CD1c-positive myeloid dendritic cell (primary cell): Measurements from ENCODE around the gene TBC1D9.
"Not testable (repeated sequence)": the region's sequence is repeated elsewhere in the genome, so short reads cannot be mapped to it uniquely, and the experiment has no call there.

Source experiments
- DNase-seq: peaks from one replicate; pipeline ENCODE4 v3.0.0-alpha.2; 2016; ENCODE audit errors: extremely low spot score

Gene TBC1D9

DNA sequence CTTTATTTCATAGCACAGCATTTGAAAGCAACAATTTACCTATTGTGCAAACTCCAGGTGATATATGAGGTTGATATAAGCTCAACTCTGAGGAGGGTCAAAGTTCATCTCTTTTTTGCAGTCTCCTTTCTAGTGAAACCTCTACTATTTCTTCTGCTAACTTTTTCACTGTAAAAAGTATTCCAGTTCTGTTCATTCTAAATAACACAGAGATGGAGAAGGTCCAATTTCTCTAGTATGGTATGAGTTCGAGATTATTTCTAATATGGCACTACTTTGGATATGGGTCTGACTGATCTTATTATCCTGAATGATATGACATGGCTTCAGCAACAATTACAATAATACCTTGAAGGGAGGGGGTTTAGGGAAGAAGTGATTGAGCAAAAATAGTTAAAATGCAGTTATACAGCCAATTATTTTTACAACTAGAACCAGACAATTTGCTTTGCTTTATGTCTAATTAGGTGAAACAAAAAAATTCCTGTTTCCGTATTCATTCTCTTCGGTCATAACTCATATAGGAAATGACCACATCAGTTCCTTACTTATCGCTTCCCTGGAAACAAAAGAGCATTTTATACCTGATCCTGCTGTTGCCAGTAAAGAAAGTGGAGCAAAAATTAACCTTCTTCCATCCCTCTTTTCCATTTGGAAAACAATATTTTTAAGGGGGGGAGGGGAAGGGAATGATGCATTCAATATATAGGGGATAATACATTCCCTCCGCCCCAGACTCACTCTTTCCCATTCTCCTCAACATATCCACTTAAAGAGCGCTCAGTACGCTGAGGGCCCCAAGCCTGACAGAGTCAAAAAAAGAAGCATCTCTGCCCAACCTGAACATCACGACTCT lies 1.0 kb downstream of the TBC1D9 start:
- DNase-seq: peak; percentile 16

DNA sequence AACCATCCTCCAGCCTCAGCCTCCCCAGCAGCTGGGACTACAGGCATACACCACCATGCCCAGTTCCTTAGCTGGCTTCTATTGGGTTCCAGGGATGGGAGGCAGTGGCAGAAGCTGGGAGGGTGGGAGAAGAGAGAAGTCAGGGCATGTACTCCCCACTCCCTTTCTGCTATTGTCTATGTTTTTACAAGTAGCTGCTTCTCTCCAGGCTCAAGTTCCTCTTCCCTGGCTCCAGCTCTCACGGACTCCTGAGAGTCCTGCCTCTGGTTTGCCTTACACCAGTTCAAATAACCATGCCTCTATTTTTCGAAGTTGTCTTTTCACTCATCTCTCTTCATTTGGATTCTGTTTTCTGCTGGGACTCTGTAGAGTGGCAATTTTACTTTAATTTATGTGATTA lies 2.9 kb downstream of the TBC1D9 start:
- peak; percentile 28 for DNase-seq

DNA sequence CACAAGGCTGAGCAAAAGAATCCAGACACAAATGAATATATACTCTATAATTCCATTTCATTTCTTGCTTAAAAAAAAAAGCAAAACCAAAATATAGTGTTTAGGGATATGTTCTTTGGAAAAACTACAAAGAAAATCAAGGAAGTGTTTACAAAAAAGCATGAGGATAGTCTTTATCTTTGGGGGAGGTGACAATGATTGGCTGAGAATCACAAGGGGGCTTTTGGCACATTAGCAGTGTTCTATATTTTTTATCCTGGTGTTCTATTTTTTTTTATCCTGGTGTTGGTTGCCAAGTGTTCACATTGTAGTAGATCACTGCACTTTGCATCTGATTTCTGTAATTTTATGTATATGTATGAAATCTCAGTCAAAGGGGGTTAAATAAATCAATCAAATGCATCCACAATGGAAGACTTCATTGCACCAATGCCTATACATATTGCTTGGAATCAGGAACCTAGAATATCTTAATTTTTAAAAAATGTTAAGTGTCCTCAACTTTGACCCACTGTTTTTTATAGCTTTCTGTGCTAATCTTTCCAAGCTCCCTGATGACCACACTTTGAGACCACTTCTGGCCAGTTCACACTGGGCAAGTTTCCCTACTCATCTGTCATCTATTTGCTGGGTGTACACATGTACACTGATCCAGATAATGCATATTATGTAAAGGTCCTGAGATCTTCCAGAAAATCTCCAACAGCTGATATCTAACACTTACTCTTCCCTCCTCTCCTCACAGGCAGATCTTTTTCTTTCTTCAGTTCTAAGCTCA lies 3.7 kb downstream of the TBC1D9 start:
- DNase-seq: no peak

DNA sequence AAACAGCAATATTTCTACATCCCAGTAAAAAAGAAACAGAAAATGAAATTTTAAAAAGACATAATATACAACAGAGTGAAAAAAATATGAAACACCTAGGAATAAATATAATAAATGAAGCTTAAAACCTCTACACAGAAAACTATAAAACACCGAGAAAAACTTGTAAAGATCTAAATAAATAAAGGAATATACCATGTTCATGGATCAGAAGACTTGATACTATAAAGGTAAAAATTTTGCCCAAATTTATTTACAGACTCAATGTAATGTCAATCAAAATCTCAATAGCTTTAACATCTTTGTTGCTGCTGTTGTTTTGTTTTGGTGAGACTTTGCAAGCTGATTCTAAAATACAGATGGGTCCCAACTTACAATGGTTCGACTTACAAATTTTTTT lies 5.7 kb downstream of the TBC1D9 start:
- DNase-seq: no peak

DNA sequence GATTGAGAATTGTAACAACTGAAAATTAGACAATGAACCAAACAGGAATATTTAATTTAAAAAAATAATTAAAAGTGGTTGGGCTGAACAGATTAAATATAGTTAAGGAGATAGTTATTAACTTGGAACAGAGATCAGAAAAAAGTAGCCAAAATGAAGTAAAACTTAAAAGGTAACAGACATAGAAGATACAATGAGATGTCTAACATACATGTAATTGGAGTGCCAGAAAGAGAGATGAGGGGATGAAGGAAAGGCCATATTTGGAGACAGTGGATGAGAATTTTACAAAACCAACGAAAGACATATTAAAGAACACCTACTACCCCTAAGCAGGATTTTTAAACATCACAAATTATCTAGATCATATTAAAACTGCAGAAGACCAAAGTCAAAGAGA lies 8.0 kb downstream of the TBC1D9 start:
- DNase-seq: no peak

DNA sequence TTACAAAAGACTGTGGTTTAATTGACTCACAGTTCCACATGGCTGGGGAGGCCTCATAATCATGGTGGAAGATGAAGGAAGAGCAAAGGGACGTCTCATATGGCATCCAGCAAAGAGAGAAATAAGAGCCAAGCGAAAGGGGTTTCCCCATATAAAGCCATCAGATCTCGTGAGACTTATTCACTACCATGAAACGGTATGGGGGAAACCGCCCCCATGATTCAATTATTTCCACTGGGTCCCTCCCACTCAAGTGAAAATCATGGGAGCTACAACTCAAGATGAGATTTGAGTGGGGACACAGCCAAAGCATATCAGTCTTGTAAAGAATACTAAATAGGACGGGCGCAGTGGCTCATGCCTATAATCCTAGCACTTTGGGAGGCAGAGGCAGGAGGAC lies 9.6 kb downstream of the TBC1D9 start:
- not testable (repeated sequence) for DNase-seq

DNA sequence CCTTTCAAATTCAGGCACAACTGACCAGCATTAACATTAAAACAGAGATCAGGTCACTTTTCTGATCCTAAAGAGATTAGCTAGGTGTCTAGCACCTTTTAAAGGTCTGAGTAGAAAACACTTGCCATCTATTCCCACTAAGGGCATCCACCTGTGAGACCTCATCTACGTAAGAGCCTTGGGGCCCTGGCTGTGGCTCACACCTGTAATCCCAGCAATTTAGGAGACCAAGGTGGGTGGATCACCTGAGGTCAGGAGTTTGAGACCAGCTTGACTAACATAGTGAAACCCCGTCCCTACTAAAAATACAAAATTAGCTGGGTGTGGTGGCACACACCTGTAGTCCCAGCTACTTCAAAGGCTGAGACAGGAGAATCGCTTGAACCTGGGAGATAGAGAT lies 11.8 kb downstream of the TBC1D9 start:
- DNase-seq: no peak

DNA sequence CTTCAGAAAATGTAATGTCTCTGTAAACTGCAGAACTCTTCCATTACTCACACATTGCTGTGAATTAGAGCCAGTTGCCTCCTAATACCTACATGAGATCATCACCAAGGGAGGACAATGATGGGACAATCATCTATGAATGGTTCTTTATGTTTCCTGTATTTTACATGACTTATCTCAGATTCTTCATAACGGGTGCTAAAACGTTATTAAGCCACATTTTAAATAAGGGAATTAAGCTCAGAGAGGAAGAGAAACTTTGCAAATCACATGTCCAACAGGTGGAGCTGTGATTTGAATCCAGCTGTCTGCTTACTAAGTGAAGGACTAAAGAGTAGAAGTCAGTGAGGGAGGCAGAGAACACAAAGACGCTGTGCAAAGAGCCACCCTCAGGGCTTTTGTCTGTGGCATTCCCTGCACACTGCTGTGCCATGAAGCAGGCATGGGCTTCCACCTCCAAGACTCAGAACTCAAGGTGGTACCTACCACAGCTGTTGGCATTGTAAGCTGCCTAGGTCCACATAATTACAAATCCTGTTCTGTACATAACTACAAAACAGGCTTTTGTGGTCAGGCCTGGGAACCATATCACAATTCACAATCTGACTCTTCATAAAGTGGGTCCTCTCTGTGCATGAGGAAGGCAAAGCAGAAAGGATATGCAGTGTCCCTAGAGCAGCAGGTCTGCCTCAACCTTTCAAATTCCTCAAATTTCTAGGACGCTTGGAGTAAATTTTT lies 12.8 kb downstream of the TBC1D9 start:
- DNase-seq: peak; percentile 58

DNA sequence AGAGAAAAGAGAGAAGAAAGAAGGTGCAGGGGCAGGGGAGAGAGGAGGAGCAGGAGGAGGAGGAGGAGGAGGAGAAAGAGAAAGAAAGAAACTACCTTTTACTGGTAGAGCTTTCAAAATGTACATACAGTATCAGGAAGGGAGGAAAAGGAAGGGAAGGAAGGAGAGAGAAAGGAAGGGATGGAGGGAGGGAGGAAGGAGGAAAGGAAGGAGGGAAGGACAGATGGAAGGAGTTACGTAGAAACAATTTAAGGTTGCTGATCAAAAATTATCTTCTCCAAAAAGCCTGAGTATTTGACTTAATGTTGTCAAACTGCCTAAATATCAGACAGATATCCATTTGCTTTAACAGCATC lies 13.4 kb downstream of the TBC1D9 start:
- no peak for DNase-seq

DNA sequence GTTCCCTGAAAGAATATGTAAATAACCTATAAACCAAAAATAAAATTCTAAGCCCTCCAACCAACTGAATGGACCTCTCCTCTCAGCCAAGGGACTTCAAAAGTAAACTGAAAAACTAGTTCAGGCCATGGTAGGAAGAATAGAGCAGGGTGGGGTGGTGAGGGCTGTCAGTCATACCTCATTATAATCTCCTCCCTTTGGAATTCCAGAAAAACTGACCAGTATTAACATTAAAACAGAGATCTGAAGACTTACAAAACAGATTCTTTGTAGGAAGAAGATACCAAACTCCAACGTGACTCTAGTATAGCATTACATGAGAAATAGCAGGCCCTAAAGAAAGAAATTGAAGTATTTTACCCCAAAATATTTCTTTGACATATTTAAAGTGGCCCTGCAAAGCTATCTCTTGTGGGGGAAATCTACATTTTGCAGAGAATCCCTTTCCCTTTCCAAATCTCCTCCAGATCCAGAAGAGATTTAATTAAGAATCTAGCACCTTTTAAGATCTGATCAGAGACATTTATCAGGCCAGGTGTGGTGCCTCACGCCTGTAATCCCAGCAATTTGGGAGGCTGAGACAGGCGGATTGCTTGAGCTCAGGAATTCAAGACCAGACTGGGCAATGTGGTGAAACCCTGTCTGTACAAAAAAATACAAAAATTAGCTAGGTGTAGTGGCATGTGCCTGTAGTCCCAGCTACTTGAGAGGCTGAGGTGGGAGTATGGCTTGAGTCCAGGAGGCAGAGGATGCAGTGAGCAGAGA lies 15.1 kb downstream of the TBC1D9 start:
- no peak for DNase-seq

DNA sequence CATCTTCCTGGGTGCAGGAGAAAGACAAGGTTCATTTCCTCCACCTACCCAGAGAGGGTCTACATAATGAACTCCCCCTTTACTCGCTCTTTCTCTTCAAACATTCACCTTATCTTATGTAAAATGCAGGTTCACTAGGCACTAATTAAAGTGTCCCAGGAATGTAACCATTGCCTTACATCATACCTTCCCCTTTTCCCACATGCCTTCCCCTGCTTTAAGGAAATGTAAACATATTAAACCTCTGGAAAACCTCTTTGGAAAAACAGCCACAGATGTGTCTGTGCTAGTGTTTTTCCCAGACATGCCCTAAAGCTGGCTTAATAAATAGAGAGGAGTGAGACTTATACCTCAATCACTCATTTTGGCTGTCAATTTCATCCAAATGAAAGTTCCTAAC lies 15.8 kb downstream of the TBC1D9 start:
- DNase-seq: no peak

DNA sequence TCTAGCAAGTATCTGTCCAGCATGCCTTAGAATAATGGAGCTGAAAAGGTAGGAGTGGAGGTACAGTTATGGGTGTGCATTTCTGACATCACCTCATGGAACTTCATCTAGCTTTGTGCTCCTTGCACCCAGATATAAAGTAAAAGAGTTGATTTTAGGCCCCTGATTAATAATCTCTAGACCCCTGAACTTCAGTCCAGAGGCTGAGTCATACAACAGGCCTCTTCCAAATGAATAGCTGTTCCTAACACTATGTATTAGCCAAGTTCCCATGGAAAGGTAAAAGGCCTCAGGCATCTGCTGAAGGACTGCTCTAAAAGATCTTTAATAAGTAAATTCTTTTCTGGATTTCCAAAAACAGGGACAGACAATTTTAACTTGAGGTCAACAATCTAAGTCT lies 16.2 kb downstream of the TBC1D9 start:
- DNase-seq: no peak

DNA sequence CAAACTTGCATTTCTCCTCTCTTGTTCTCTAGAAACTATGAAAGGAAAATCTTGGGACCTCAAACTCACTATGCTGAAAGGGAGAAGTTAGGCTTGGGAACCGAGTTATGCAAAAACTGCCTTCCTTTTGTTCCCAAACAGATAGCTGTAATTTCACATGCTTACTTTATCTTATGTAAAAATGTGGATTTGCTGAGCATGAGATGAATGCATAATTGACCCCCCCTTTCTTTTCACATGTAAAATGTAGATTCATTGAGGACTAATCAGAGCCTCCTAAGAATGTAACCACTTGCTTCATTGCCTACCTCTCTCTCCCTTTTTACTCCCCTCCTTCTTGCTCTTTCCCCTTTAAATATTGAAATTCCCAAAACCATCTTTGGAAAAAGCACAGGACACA lies 18.0 kb downstream of the TBC1D9 start:
- no peak for DNase-seq

DNA sequence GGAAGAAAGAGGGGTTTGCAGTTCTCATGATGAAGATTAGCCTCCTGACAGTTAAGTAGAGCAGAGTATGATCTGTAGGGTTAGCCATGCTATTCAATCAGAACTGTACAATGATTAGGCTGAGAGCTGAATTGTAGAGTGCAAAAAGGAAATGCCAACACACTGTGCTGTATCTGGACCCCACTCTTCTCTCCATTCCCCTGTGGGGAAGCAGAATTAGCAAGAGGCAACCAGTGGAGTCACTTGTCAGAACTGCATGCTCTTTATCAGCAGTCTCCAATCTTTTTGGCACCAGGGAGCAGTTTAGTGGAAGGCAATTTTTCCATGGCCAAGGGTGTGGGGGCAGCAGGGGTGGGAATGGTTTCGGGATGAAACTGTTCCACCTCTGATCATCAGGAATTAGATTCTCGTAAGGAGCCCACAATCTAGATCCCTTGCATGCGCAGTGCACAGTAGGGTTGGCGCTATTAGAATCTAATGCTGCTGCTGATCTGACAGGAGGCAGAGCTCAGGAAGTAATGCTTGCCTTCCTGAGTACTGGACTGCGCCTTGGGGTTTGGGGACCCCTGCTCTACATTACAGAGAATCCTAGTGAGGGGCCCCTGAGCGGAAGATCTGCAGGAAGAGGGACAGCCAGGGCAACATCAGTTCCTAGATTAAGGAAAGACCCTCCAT lies 19.4 kb downstream of the TBC1D9 start:
- no peak for DNase-seq

DNA sequence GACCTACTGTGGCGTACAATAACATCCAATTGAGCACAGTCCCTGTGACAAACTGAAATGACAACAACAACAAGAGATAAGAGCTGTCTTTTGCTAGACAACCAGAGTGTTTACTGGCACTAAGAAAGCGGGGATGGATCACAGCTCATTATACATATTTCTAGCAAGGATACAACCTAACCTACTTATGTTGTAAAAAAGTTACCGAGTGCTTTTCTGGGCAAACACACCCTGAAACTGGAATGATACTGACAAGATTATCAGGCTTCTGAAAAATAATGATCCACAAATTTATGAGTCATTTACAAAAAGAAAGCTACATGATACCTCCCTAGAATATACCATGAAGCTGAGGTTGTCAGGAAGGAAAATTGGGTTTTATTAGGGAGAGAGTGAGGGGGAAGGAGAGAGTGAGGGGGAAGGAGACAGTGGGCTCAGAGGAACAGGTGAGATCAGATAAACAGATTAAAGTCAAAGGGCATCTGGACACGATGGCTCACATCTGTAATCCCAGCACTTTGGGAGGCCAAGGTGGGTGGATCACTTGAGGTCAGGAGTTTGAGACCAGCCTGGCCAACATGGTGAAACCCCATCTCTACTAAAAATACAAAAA lies 20.3 kb downstream of the TBC1D9 start:
- no peak for DNase-seq

DNA sequence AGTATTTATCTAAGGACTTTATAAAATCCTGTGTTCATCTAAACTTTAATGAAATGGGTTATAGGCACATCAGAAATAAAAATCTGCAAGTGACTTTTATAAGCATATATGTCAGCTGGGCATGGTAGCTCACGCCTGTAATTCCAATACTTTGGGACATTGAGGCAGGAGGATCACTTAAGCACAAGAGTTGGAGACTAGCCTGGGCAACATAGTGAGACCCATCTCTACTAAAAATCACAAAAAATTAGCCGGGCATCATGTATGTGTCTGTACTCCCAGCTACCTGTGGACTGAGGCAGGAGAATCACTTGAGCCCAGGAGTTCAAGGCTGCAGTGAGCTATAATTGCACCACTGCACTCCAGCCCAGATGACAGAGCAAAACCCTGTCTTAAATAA lies 20.9 kb downstream of the TBC1D9 start:
- DNase-seq: no peak

DNA sequence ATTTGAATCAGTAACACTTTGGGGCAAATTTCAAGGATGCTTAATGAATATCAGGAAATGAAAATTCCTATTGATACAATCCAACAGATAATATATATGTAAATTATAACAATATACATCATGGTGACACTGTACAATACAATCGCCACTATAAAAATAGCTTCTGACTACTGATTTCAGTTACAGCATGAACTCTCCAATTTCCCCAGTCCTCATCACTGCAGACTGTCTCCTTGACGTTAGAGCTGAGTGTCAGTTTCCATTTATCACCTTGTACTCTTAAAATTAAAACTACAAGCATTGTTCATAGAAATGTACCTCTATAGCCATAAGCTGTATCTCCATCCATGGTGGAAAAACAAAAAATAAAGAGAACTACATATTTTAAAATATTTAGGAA lies 23.4 kb downstream of the TBC1D9 start:
- no peak for DNase-seq

DNA sequence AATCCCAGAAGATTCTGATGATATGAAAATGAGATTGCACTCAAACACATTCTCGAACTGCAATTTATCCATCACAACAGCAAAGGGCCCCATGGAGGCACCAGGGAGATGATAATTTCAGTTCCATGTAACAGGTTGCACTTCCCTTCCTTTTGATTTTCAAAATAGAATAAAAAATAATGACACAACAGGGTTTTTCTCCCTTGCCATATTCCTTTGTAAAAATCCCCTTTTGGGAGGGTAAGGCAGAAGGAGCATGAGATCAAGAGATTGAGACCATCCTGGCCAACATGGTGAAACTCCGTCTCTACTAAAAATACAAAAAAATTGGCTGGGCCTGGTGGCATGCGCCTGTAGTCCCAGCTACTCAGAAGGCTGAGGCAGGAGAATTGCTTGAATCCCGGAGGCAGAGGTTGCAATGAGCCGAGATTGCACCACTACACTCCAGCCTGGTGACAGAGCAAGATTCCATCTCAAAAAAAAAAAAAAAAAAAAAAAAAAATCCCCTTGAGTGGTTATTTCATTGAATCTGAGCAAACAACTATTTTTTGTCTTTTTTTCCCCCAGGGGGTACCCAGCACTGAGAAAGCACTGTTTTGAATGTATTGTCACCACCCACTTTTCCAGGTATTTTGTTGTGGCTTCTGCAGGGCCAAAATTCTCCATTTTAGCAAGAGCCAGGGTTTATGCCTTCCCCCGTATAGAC lies 26.7 kb downstream of the TBC1D9 start:
- peak; percentile 23 for DNase-seq

DNA sequence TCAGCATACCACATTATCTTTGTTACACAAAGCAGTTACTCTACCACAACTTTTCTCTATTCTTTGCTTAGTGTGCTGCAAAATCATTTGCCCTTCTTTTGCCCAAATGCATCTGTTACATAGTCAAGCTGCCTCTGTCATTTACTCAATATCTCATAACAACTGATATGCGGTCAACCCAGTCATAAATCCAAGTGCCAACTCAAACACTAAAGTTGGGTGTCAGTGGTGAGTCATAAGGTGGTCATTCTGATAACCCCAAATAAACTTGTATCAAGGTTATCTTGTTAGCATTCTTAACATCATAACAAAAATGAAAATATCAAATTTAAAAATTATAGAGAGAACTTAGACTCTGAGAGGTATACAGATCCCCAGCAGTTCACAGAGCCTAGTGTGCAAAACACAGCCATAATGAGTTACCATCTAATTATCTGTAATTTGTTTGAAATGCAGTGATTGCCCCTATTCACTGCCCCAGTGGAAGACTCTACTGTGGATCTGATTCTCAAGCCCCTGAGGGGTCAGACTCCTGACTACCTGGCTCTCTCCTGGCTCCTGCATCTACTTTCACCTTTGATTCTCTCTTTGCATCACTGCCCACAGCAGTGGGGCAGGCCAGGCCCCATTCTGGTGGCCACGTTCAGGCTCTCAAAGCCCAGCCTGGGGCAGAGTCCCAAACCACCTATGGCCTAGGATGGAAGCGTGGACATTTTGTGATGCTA lies 29.2 kb downstream of the TBC1D9 start:
- DNase-seq: no peak

DNA sequence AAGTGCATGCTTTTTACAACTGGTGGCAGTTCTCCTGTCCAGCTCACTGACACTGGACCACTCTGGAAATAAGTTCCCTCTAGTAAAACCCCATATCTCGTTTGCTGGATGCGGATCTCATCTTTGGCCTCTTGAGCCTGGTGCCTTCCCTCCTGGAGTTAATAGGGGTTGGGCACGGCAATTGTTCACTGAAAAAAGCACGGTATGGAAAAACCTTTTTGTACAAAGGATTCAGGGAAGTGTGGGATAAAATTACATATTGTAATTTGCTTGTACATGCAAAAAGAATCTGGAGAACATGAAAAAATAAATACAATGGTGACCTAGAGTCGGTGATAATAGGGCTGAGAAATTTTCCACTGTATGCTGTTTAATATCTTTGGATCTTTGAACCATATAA lies 30.6 kb downstream of the TBC1D9 start:
- no peak for DNase-seq
